HCT116 (cell line): ENCODE measurements around the gene TAB3. TPM values are rescaled to one million over a fixed set of nuclear protein-coding genes. Genes with fewer than 3 reads are reported as not detected.

Source experiments
- ATAC-seq: fragments of 200-7000 bp; cut with Tn5 transposase; 2 replicates; pipeline ENCODE4 v1.9.1; 2020; ENCODE audit warnings: mild to moderate bottlenecking, moderate library complexity
- BruUV-seq: library from RNA; stranded (reverse); fragments of 400-500 nt; replicated peaks from 2 replicates; lab custom pipeline; 2021; lab: Mats Ljungman, UMichigan
- CTCF ChIA-PET: fragments of 300-600 bp; sonication (Branson Sonifier 250); formaldehyde crosslinking; loops from one replicate; lab custom pipeline; 2021; ENCODE audit warnings: antibody characterized with exemption; lab: Charles Lee
- POLR2A ChIA-PET: fragments of 300-600, 350-600 bp; sonication (Branson Sonifier 250); formaldehyde crosslinking; loops from one replicate; lab custom pipeline; 2021; ENCODE audit warnings: antibody characterized with exemption; lab: Charles Lee
- RAD21 ChIA-PET, 2 experiments: fragments of 300-600 bp; sonication (Branson Sonifier 250); formaldehyde crosslinking; loops; one replicate each; lab custom pipeline; 2023; ENCODE audit warnings: low total read pairs in 2 of 2; ENCODE audit not compliant: uncharacterized antibody in 2 of 2, unreplicated experiment in 2 of 2, low non-redundant PET in 1 of 2; lab: Charles Lee
- DNase-seq: peaks from one replicate; pipeline ENCODE4 v3.0.0-alpha.2; 2010; ENCODE audit warnings: low read depth, low spot score
- H2AFZ ChIP-seq: fragments of 200-600 bp; shearing (Covaris generic), sonication (generic); 2 replicates; pipeline ENCODE4 v1.6.1; 2017; ENCODE audit warnings: low read depth, mixed run types, mixed read lengths, antibody characterized with exemption, low read length; ENCODE audit not compliant: poor library complexity, severe bottlenecking
- H3K27ac ChIP-seq: 2 replicates; pipeline ENCODE4 v1.5.1; 2012; ENCODE audit warnings: low read depth, low read length
- H3K27me3 ChIP-seq: fragments of 200-600 bp; sonication (generic); 2 replicates; pipeline ENCODE4 v1.6.1; 2016; ENCODE audit warnings: mixed run types, low read length, mixed read lengths; ENCODE audit not compliant: insufficient read depth
- H3K36me3 ChIP-seq, 2 experiments: fragments of 200-500 bp in 1 of 2; fragments of 200-600 bp in 1 of 2; sonication (Bioruptor generic) in 1 of 2; sonication (generic) in 1 of 2; 2 replicates each; pipeline versions ENCODE4 v1.5.1 to v1.6.1; 2014 to 2016; ENCODE audit warnings: low read length in 2 of 2, inconsistent platforms in 1 of 2, mixed read lengths in 1 of 2, mixed run types in 1 of 2; ENCODE audit not compliant: insufficient read depth in 2 of 2, control insufficient read depth in 1 of 2
- H3K4me1 ChIP-seq, 2 experiments: fragments of 200-600 bp in 1 of 2; sonication (generic) in 1 of 2; 2 replicates each; pipeline versions ENCODE4 v1.5.1 to v1.6.1; 2012 to 2017; ENCODE audit warnings: low read length in 2 of 2, inconsistent platforms in 1 of 2, mild to moderate bottlenecking in 1 of 2, mixed read lengths in 1 of 2, mixed run types in 1 of 2, moderate library complexity in 1 of 2; ENCODE audit not compliant: insufficient read depth in 2 of 2, control insufficient read depth in 1 of 2
- H3K4me2 ChIP-seq: fragments of 200-600 bp; sonication (generic); 2 replicates; pipeline ENCODE4 v1.6.1; 2017; ENCODE audit warnings: mixed run types, low read length, mixed read lengths
- H3K4me3 ChIP-seq, 2 experiments: fragments of 200-600 bp in 1 of 2; sonication (generic) in 1 of 2; replicated peaks in 1 of 2; 2 replicates each; pipeline ENCODE4 v1.5.1; 2011 to 2016; ENCODE audit warnings: low read length in 2 of 2, control low read depth in 1 of 2, low read depth in 1 of 2, mild to moderate bottlenecking in 1 of 2, mixed read lengths in 1 of 2, mixed run types in 1 of 2
- H3K79me2 ChIP-seq: fragments of 200-600 bp; sonication (generic); 2 replicates; pipeline ENCODE4 v1.6.1; 2017; ENCODE audit warnings: mild to moderate bottlenecking, mixed run types, low read length, moderate library complexity, mixed read lengths; ENCODE audit not compliant: insufficient read depth
- H3K9ac ChIP-seq: fragments of 200-600 bp; sonication (generic); 2 replicates; pipeline ENCODE4 v1.6.1; 2016; ENCODE audit warnings: low read length, mixed read lengths
- H3K9me2 ChIP-seq: fragments of 200-600 bp; sonication (generic), shearing (Covaris generic); 2 replicates; pipeline ENCODE4 v1.6.1; 2017; ENCODE audit warnings: mixed run types, mild to moderate bottlenecking, moderate library complexity; ENCODE audit not compliant: insufficient read depth
- H3K9me3 ChIP-seq, 2 experiments: fragments of 200-500 bp in 1 of 2; fragments of 200-600 bp in 1 of 2; sonication (Bioruptor generic) in 1 of 2; sonication (generic) in 1 of 2; 2 replicates each; pipeline ENCODE4 v1.6.1; 2014 to 2017; ENCODE audit warnings: low read length in 2 of 2, mixed read lengths in 2 of 2, inconsistent platforms in 1 of 2, low read depth in 1 of 2, mild to moderate bottlenecking in 1 of 2, mixed run types in 1 of 2, moderate library complexity in 1 of 2; ENCODE audit not compliant: control insufficient read depth in 1 of 2, insufficient read depth in 1 of 2
- H4K20me1 ChIP-seq: fragments of 200-600 bp; sonication (generic), shearing (Covaris generic); 2 replicates; pipeline ENCODE4 v1.6.1; 2017; ENCODE audit warnings: mixed run types, mild to moderate bottlenecking, moderate library complexity; ENCODE audit not compliant: insufficient read depth
- ATF3 ChIP-seq: IDR thresholded peaks from 2 replicates; pipeline ENCODE4 v1.6.1; 2012
- CBX3 ChIP-seq: IDR thresholded peaks from 2 replicates; pipeline ENCODE4 v1.6.1; 2012; ENCODE audit warnings: low read depth
- CEBPB ChIP-seq: IDR thresholded peaks from 2 replicates; pipeline ENCODE4 v1.6.1; 2012; ENCODE audit warnings: low read depth
- CTCF ChIP-seq, 3 experiments: fragments of 200-600 bp in 1 of 3; sonication (generic) in 1 of 3; IDR thresholded peaks in 2 of 3; conservative IDR thresholded peaks in 1 of 3; 2 replicates each; pipeline ENCODE4 v1.5.1; 2012 to 2017; ENCODE audit warnings: low read depth in 2 of 3, low read length in 2 of 3, antibody characterized with exemption in 1 of 3, borderline replicate concordance in 1 of 3, control low read depth in 1 of 3, mild to moderate bottlenecking in 1 of 3, mixed read lengths in 1 of 3, mixed run types in 1 of 3, moderate library complexity in 1 of 3; ENCODE audit not compliant: insufficient read depth in 1 of 3
- EZH2 ChIP-seq: fragments of 200-600 bp; sonication (generic); IDR thresholded peaks from 2 replicates; pipeline ENCODE4 v1.6.1; 2017; ENCODE audit warnings: antibody characterized with exemption, mixed run types
- JUND ChIP-seq: IDR thresholded peaks from 2 replicates; pipeline ENCODE4 v1.6.1; 2012
- MAX ChIP-seq: IDR thresholded peaks from 2 replicates; pipeline ENCODE4 v1.6.1; 2012
- REST ChIP-seq: IDR thresholded peaks from 2 replicates; pipeline ENCODE4 v1.6.1; 2012; ENCODE audit warnings: low read depth
- SP1 ChIP-seq: IDR thresholded peaks from 2 replicates; pipeline ENCODE4 v1.6.1; 2012; ENCODE audit warnings: low read depth
- ZNF274 ChIP-seq: fragments of 200-500 bp; sonication (Bioruptor generic); IDR thresholded peaks from 2 replicates; pipeline ENCODE4 v1.6.1; 2014; ENCODE audit warnings: mild to moderate bottlenecking, low read depth, low read length, inconsistent platforms
- intact Hi-C: fragments of 100-400 bp; cut with micrococcal nuclease; formaldehyde crosslinking; loops from 2 replicates; pipeline ENCODE4 v1.10.0; 2022
- total RNA-seq: library from RNA; stranded (reverse); gene quantifications from one replicate; pipeline ENCODE4 v1.2.1, GENCODE V29; 2021; ENCODE audit not compliant: unreplicated experiment

TAB3 gene
- total RNA-seq, 1 experiment from 2014 or later, result 11.2 TPM

- TF ChIP-seq CTCF (IDR thresholded peaks at IDR 0.05 in 2 of 3, conservative IDR thresholded peaks at IDR 0.05 in 1 of 3; ENCODE audit: borderline replicate concordance in 1 of 3, insufficient read depth in 1 of 3, low read depth in 2 of 3, low read length in 2 of 3), result no peak
- TF ChIP-seq CEBPB, result no peak
- no peak for TF ChIP-seq SP1
- no peak for TF ChIP-seq JUND
- TF ChIP-seq ATF3, result no peak
- TF ChIP-seq EZH2, result no peak
- no peak for TF ChIP-seq CBX3
- no peak for TF ChIP-seq ZNF274
- TF ChIP-seq MAX, result no peak
- TF ChIP-seq, all 23 proteins: peak for 0
These were observed 7.7 kb downstream of the TAB3 start (continued) for GRCh38 chrX:30881390-30881789.

- no peaks in the 10 kb centered on the region for H3K9me3 ChIP-seq
- TF ChIP-seq MAX (no peak), CTCF (IDR thresholded peaks at IDR 0.05 in 2 of 3, conservative IDR thresholded peaks at IDR 0.05 in 1 of 3; ENCODE audit: borderline replicate concordance in 1 of 3, insufficient read depth in 1 of 3, low read depth in 2 of 3, low read length in 2 of 3) (no peak), REST (no peak)
- TF ChIP-seq, all 23 proteins: peak for 0
- POLR2A ChIA-PET, result no interaction called here
These were observed 9.0 kb downstream of the TAB3 start for GRCh38 chrX:30880058-30880457.

More at GRCh38 chrX:30880058-30880457, 9.0 kb downstream of the TAB3 start:
- Histone ChIP-seq H3K27me3 (no peaks in the 10 kb centered on the region), H3K9ac (no peak overlapping the region), H3K4me3 (no peak overlapping the region), H3K36me3 (no peaks in the 10 kb centered on the region), H4K20me1 (no peaks in the 10 kb centered on the region), H2AFZ (no peak overlapping the region), H3K4me2 (peak overlapping the region; percentile 19; the same call in 1 of the 2 replicates), H3K27ac (no peak overlapping the region), H3K4me1 (peaks cover 0 to 42% of the 10 kb centered on the region in 2 experiments; a peak in 2 of 4 replicates), H3K9me2 (no peaks in the 10 kb centered on the region), H3K79me2 (peaks cover 32% of the 10 kb centered on the region)
- intact Hi-C loops, result no loop called here
- ATAC-seq, result no peak
- BruUV-seq, result no TSS peak
- RAD21 ChIA-PET, result no interaction called here
- DNase-seq, result no peak
- CTCF ChIA-PET, result no interaction called here
